GM12878 (cell line): ENCODE measurements around the gene ELN. TPM values are rescaled to one million over a fixed set of nuclear protein-coding genes. Genes with fewer than 3 reads are reported as not detected.

Experiments
- ATAC-seq: fragments of 200-7000 bp; cut with Tn5 transposase; 3 replicates; pipeline ENCODE4 v1.9.1; 2020; ENCODE audit warnings: mild to moderate bottlenecking, moderate library complexity
- BruUV-seq: library from RNA; stranded (reverse); fragments of 400-500 nt; replicated peaks from 2 replicates; lab custom pipeline; 2021; lab: Mats Ljungman, UMichigan
- CTCF ChIA-PET: fragments of 300-600 bp; sonication (Branson Sonifier 250); formaldehyde crosslinking; extraction: SDS; loops from one replicate; lab custom pipeline; 2021; ENCODE audit warnings: inconsistent platforms; lab: Yijun Ruan, JAX
- POLR2A ChIA-PET: fragments of 350-600 bp; formaldehyde crosslinking; extraction: SDS; loops from one replicate; lab custom pipeline; 2021; ENCODE audit warnings: inconsistent platforms; lab: Charles Lee
- RAD21 ChIA-PET: fragments of 300-600 bp; sonication (Branson Sonifier 250); formaldehyde crosslinking; loops from one replicate; lab custom pipeline; 2023; ENCODE audit warnings: antibody characterized with exemption; ENCODE audit not compliant: unreplicated experiment; lab: Charles Lee
- SMC1A ChIA-PET: fragments of 300-600 bp; sonication (Branson Sonifier 250); formaldehyde crosslinking; loops from one replicate; lab custom pipeline; 2023; ENCODE audit not compliant: unreplicated experiment, uncharacterized antibody; lab: Charles Lee
- DNase-seq: peaks from one replicate; pipeline ENCODE4 v3.0.0-alpha.2; 2011; ENCODE audit warnings: low read depth, low spot score
- FAIRE-seq: peaks from 3 replicates; lab custom pipeline; 2011; peaks lifted over from hg19 to GRCh38; lab: Jason Lieb, UNC
- H2AFZ ChIP-seq: 2 replicates; pipeline ENCODE4 v1.6.0; 2011; ENCODE audit warnings: low read depth, low read length, control low read depth; ENCODE audit not compliant: control insufficient read depth
- H3K27ac ChIP-seq: 2 replicates; pipeline ENCODE4 v1.5.1; 2011; ENCODE audit warnings: control low read depth; ENCODE audit not compliant: control insufficient read depth, insufficient read depth
- H3K27me3 ChIP-seq, 2 experiments: replicated peaks in 1 of 2; 2 replicates each; pipeline versions ENCODE4 v1.6.0 to v1.6.1; 2011; ENCODE audit warnings: low read length in 1 of 2; ENCODE audit not compliant: control insufficient read depth in 2 of 2, insufficient read depth in 2 of 2
- H3K36me3 ChIP-seq, 2 experiments: 2 replicates each; pipeline ENCODE4 v1.5.1; 2011; ENCODE audit warnings: low read length in 1 of 2; ENCODE audit not compliant: control insufficient read depth in 2 of 2, insufficient read depth in 2 of 2
- H3K4me1 ChIP-seq: 2 replicates; pipeline ENCODE4 v1.6.1; 2011; ENCODE audit warnings: mild to moderate bottlenecking, low read length, moderate library complexity, mixed read lengths; ENCODE audit not compliant: control insufficient read depth, insufficient read depth
- H3K4me2 ChIP-seq: 2 replicates; pipeline ENCODE4 v1.6.0; 2011; ENCODE audit warnings: control low read depth; ENCODE audit not compliant: control insufficient read depth, insufficient read depth
- H3K4me3 ChIP-seq: fragments of 200-600 bp; sonication (generic); 2 replicates; pipeline ENCODE4 v1.5.1; 2016
- H3K79me2 ChIP-seq: 2 replicates; pipeline ENCODE4 v1.6.0; 2011; ENCODE audit warnings: low read length; ENCODE audit not compliant: control insufficient read depth, insufficient read depth
- H3K9ac ChIP-seq: 2 replicates; pipeline ENCODE4 v1.8.0; 2011; ENCODE audit warnings: low read length, control low read depth, mixed read lengths; ENCODE audit not compliant: control insufficient read depth, insufficient read depth
- H3K9me3 ChIP-seq: replicated peaks from 3 replicates; pipeline ENCODE4 v1.5.1; 2011; ENCODE audit warnings: mild to moderate bottlenecking, low read length; ENCODE audit not compliant: control insufficient read depth, insufficient read depth
- H4K20me1 ChIP-seq: 2 replicates; pipeline ENCODE4 v1.6.0; 2011; ENCODE audit not compliant: control insufficient read depth, insufficient read depth
- BHLHE40 ChIP-seq, 2 experiments: fragments of 450-650 bp in 1 of 2; IDR thresholded peaks; 2 replicates each; pipeline ENCODE4 v1.6.1; 2011 to 2017; ENCODE audit warnings: low read depth in 2 of 2, borderline replicate concordance in 1 of 2, improper control_type of control experiment in 1 of 2, low read length in 1 of 2, mild to moderate bottlenecking in 1 of 2
- CREB1 ChIP-seq: IDR thresholded peaks from 2 replicates; pipeline ENCODE4 v1.6.1; 2012; ENCODE audit warnings: low read depth, mild to moderate bottlenecking, inconsistent platforms
- HDGF ChIP-seq: fragments of 450-650 bp; IDR thresholded peaks from 2 replicates; pipeline ENCODE4 v1.6.1; 2016; ENCODE audit warnings: antibody characterized with exemption
- KAT2A ChIP-seq: conservative IDR thresholded peaks from 2 replicates; pipeline ENCODE4 v1.6.1; 2011; ENCODE audit warnings: low read depth, low read length; ENCODE audit not compliant: control insufficient read depth
- NFIC ChIP-seq: IDR thresholded peaks from 2 replicates; pipeline ENCODE4 v1.6.1; 2012; ENCODE audit warnings: low read depth, mild to moderate bottlenecking, inconsistent platforms, low read length, moderate library complexity
- POLR2AphosphoS2 ChIP-seq: IDR thresholded peaks from 2 replicates; pipeline ENCODE4 v1.6.1; 2011; ENCODE audit warnings: low read depth, mild to moderate bottlenecking, low read length, improper control_type of control experiment, moderate library complexity
- WGBS: methylation state at CpG from one replicate; pipeline ENCODE4 v1.1.6; 2016; ENCODE audit warnings: low lambda C conversion rate; ENCODE audit not compliant: insufficient replicate concordance, insufficient coverage; ENCODE audit errors: missing lambda C conversion rate; 5-methylcytosine and 5-hydroxymethylcytosine counted together
- in situ Hi-C: fragments of 300-500 bp; cut with MboI; formaldehyde crosslinking; loops from 9 replicates; pipeline ENCODE4 v1.14.3; 2018; ENCODE audit warnings: mixed read lengths
- intact Hi-C: fragments of 100-400 bp; cut with micrococcal nuclease; formaldehyde crosslinking; loops from one replicate; pipeline ENCODE4 v1.14.2; 2022; ENCODE audit not compliant: unreplicated experiment
- polyA plus RNA-seq, 11 experiments: library from polyadenylated mRNA; depleted of rRNA in 4 of 11; unstranded in 6 of 11; stranded (reverse) in 5 of 11; fragments of >200 nt; fragmentation: Nextera tagmentation in 4 of 11; fragmentation: Illumina TruSeq in 1 of 11; extraction: Ambion mirVana in 4 of 11; extraction: Trizol in 1 of 11; gene quantifications; 1 replicate in 1 of 11; 2 replicates in 10 of 11; pipeline versions ENCODE4 v1.2.1 to v1.2.3, GENCODE V29; 2011 to 2016; ENCODE audit warnings: inconsistent platforms in 2 of 11, missing spikeins in 2 of 11, low read depth in 1 of 11
- total RNA-seq, 4 experiments: library from RNA; depleted of rRNA in 3 of 4; stranded (reverse); fragments of >200 nt in 3 of 4; fragmentation: Illumina TruSeq in 1 of 4; extraction: Trizol in 1 of 4; gene quantifications; 2 replicates each; pipeline versions ENCODE4 v1.2.1 to v1.2.3, GENCODE V29; 2013 to 2021
- TF ChIP-seq, protein P1 (sequence below): fragments of 450-650 bp; formaldehyde crosslinking; IDR thresholded peaks from 2 replicates; pipeline ENCODE4 v1.4.0; 2022; ENCODE audit warnings: mild to moderate bottlenecking, moderate library complexity
- TF ChIP-seq, protein P2 (sequence below): fragments of 150-350 bp; IDR thresholded peaks from 2 replicates; pipeline ENCODE4 v1.6.1; 2016; ENCODE audit warnings: low read depth, low read length

Gene ELN
- total and polyA plus RNA-seq, 10 of the 15 experiments (the other 5 are each of a cell fraction or from before 2014, with no cell fraction given) = 0.08 to 0.27 (median 0.23) TPM; not detected in 7

DNA sequence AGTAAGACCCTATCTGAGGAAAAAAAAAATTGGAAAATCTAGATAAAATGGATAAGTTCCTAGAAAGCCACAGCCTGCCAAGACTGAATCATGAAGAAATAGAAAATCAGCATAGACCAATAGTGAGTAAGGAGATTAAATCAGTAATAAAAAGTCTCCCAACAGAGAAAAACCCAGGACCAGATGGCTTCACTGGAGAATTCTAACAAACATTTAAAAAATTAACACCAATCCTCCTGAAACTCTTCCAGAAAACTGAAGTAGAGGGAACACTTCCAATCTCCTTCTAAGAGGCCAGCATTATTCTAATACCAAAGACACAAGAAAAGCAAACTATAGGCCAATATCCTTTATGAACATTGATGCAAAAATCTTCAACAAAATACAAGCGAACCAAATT is 46.8 kb downstream of the ELN start (continued):
- TF ChIP-seq, protein P1, sequence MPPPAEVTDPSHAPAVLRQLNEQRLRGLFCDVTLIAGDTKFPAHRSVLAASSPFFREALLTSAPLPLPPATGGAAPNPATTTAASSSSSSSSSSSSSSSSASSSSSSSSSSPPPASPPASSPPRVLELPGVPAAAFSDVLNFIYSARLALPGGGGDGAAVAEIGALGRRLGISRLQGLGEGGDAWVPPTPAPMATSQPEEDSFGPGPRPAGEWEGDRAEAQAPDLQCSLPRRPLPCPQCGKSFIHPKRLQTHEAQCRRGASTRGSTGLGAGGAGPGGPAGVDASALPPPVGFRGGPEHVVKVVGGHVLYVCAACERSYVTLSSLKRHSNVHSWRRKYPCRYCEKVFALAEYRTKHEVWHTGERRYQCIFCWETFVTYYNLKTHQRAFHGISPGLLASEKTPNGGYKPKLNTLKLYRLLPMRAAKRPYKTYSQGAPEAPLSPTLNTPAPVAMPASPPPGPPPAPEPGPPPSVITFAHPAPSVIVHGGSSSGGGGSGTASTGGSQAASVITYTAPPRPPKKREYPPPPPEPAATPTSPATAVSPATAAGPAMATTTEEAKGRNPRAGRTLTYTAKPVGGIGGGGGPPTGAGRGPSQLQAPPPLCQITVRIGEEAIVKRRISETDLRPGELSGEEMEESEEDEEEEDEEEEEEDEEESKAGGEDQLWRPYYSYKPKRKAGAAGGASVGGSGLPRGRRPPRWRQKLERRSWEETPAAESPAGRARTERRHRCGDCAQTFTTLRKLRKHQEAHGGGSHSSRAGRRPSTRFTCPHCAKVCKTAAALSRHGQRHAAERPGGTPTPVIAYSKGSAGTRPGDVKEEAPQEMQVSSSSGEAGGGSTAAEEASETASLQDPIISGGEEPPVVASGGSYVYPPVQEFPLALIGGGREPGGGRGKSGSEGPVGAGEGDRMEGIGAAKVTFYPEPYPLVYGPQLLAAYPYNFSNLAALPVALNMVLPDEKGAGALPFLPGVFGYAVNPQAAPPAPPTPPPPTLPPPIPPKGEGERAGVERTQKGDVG = no peak
- no peak for TF ChIP-seq HDGF
- TF ChIP-seq CREB1 = no peak

DNA sequence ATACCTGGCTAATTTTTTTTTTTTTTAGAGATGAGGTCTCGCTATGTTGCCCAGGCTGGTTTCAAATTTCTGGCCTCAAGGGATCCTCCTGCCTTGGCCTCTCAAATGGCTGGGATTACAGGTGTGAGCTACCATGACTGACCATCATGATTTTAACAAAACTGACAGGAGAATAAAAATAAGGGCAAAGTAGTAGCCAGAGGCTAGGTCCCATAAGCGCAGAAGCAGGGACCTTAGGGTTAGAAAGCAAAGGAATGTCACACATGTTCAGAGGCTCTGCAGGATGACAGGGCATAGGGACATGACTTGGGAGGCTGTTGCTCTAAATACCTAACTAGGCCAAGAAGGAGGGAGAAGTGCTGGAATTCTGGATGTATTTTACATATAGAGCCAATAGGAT is 50.5 kb downstream of the ELN start:
- ChIA-PET CTCF (interaction anchor here (1.3 kb wide), 1 partner anchor 10 kb away, joined by 5 read pairs; no protein-coding TSS in a partner anchor), SMC1A (interaction anchor here (0.7 kb wide), 1 partner anchor 13 kb away, joined by 4 read pairs; no protein-coding TSS in a partner anchor), POLR2A (interaction anchor here (0.7 kb wide), 1 partner anchor 105 kb away, joined by 4 read pairs; no protein-coding TSS in a partner anchor), RAD21 (interaction anchor here (0.6 kb wide), 1 partner anchor 23 kb away, joined by 3 read pairs; no protein-coding TSS in a partner anchor)
- ATAC-seq (no peak), FAIRE-seq (no peak), DNase-seq (no peak)
- Histone ChIP-seq H3K79me2 (no peaks in the 10 kb centered on the region), H3K36me3 (no peaks in the 10 kb centered on the region), H3K27me3 (no peaks in the 10 kb centered on the region), H3K9ac (no peak overlapping the region), H3K4me2 (no peak overlapping the region), H3K4me3 (no peak overlapping the region), H3K4me1 (peaks cover 6% of the 10 kb centered on the region), H3K27ac (no peak overlapping the region), H4K20me1 (no peaks in the 10 kb centered on the region), H3K9me3 (no peaks in the 10 kb centered on the region), H2AFZ (no peak overlapping the region)
- intact Hi-C loops (no loop called here), in situ Hi-C loops (no loop called here)
- 89% methylated on average over 2 of the region's 2 CpGs for WGBS
- no TSS peak for BruUV-seq
- TF ChIP-seq, protein P2, sequence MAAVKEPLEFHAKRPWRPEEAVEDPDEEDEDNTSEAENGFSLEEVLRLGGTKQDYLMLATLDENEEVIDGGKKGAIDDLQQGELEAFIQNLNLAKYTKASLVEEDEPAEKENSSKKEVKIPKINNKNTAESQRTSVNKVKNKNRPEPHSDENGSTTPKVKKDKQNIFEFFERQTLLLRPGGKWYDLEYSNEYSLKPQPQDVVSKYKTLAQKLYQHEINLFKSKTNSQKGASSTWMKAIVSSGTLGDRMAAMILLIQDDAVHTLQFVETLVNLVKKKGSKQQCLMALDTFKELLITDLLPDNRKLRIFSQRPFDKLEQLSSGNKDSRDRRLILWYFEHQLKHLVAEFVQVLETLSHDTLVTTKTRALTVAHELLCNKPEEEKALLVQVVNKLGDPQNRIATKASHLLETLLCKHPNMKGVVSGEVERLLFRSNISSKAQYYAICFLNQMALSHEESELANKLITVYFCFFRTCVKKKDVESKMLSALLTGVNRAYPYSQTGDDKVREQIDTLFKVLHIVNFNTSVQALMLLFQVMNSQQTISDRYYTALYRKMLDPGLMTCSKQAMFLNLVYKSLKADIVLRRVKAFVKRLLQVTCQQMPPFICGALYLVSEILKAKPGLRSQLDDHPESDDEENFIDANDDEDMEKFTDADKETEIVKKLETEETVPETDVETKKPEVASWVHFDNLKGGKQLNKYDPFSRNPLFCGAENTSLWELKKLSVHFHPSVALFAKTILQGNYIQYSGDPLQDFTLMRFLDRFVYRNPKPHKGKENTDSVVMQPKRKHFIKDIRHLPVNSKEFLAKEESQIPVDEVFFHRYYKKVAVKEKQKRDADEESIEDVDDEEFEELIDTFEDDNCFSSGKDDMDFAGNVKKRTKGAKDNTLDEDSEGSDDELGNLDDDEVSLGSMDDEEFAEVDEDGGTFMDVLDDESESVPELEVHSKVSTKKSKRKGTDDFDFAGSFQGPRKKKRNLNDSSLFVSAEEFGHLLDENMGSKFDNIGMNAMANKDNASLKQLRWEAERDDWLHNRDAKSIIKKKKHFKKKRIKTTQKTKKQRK = no peak
- no peak for TF ChIP-seq POLR2AphosphoS2
- TF ChIP-seq NFIC = no peak
- no peak for TF ChIP-seq BHLHE40 (IDR thresholded peaks at IDR 0.05; ENCODE audit: borderline replicate concordance in 1 of 2, low read depth in 2 of 2, low read length in 1 of 2)
- TF ChIP-seq KAT2A = no peak
